ENCODE results near the gene UTRN.

The UTRN gene

DNA sequence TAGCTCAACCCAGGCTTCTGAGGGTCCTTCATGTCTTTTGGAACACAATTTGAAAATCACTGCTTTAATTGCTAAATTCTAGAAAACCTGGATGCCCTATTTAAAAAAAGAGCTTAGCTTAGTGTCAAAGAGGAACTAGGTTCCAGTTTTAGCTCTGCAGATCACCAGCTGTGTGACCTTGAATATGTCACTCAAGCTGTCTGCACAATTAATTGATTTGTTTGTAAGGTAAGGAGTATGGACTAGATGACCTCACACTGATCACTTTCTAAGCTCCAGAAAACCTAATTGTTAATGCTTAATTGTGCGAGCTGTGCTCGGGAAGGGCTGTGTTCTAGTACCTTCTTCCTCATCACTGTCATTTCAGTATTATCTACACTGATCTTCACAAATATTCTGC is 26.2 kb downstream of the UTRN start:
- in situ Hi-C loops (cut with MboI; ENCODE audit: low sequenced_read_pairs), result no loop called here

DNA sequence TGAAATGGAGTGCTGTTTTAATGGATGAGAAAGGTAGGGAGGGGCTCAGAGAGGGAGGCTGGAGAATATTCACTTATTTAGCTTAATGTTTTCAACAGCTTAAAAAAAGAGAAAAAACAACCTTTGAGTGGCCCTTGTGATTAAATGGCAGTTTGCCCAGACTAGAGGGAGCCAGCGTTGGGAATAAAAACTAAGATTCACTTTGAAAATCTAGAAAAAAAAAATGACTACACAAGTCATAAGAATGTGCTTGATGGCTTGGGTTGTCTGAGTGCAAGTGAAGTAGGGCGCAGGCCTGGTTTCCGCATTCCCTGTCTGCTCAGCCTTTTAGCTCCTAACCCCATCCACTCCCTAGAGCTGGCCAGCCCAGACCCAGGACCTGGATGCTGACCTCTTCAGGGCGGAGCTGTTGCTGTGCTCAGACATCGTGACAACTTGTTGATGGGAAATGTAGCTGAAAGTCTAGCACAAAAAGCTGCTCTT is 28.9 kb downstream of the UTRN start:
- in situ Hi-C loops (cut with MboI; ENCODE audit: low sequenced_read_pairs), result no loop called here

DNA sequence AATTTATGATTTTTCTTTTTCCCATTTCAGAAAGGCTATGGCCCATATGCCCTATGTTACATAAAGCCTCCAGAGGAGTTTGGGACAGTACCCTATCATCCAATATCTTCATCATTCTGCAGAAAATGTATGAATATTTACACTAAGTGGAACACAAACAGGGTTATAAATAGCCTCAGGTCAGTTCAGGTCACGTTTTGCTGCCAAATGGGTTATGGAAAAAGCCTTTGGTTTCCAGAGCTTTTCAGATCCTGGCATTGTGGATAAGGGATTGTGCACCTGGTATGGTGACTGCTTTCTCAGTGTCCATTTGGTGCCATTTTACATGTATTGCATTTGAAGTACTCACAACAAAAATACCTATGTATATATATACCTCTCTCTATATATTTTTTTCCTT is 29.4 kb downstream of the UTRN start:
- in situ Hi-C loops (cut with MboI; ENCODE audit: low sequenced_read_pairs), result no loop called here

DNA sequence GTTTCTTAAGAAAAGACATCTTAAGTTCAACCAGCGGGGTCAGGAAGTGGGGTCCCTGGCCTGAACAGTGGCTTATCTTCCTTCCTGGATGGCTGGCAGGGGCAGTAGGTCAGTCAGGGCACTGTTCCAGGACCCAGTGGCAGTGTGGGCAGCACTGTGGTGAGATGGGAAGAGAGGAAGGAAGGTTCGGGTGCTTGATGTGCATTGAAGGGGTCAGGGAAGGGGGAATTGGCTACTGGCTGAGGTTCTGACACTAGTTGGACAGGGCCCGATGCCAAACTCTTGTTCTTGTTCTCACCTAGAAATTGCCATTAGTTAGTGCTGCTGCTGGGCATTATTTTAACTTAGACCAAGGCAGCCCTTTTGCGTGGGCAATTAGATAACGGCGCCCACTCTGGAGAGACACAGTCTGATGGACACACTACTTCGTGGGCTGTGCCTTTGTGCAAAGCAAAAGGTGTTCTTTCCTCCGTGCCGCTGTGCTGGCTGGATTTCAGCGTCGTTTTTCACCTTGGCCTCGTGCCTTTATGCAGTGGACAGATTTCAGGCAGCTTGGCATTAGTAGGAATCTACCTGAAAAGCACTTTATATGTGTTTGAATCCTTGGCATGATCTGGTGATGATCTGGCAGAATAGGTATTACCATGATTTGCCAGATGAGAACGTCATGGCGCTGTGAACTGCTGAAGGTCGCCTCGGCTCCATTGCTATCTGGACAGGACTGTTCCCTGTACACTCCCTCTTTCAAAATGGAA is 30.3 kb downstream of the UTRN start:
- in situ Hi-C loops (cut with MboI; ENCODE audit: low sequenced_read_pairs), result no loop called here

DNA sequence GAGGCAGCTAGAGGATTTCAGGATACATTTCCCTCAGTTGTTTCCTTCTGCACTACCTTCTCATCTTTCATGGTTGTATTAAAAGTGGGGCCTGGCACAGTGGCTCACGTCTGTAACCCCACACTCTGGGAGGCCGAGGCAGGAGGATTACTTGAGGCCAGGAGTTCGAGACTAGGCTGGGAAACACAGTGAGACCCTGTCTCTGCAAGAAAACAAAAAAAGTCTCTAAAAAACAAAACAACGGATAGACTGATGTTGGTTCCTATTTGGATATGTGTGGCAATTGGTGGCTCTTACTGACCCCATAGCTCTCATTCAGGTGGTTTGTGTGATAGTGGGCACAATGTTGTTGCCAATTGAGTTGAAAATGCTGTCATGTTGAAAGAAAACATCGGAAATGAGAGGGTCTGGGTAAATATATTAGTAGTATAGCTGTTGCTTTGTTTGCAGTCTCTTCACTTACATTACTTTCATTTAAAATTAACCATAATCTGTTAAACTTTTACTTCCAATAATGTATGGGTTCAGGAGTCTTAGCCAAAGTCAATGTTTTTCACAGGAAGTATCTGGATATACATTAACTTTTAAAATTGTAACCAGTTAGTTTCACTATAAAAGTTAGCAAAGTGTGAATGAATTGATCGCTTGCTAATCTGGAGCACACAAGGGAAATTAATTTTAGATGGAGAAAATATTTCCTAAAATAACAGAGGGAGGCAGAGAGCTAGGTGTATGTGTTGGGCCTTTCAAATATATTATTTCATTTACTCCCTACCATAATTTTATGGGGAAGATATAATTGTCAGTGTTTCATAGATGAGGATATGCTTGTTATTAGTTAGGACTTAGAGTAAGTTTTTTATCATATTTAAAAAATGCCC is 31.1 kb downstream of the UTRN start:
- in situ Hi-C loops (cut with MboI; ENCODE audit: low sequenced_read_pairs), result no loop called here

DNA sequence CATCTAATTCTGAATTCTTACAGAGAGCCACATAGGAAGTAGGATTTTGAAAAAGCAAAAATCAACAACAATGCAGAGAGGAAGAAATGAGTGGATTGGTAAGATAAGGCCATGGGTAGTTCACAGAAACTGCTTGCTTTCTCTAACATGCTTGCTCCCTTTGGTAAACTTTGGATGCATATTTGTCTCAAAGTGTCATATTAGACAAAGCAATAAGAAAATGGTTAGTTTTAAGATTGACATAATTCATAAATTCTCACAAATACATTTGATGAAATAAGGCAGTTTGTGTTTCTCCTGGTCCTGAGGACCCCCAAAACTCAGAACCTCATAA is 31.7 kb downstream of the UTRN start:
- in situ Hi-C loops (cut with MboI; ENCODE audit: low sequenced_read_pairs), result no loop called here

DNA sequence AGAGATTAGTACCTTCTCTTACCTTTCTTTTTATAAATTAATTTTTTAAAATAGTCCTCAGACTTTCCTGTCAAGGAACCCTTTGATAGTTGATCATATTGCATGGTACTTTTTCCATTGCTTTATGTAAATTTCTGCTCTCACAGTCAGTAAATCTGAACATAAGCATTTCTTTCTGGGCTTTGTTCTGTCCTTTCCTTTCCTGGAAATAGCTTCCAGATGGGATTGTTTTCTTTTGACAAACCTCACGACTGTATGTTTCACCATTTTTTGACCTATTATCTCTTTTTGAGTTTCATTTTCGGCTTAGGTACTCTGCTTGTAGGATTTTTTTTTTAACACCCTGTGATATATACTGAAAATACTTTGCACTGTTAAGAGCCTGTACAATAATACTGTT is 32.6 kb downstream of the UTRN start:
- in situ Hi-C loops (cut with MboI; ENCODE audit: low sequenced_read_pairs), result no loop called here

DNA sequence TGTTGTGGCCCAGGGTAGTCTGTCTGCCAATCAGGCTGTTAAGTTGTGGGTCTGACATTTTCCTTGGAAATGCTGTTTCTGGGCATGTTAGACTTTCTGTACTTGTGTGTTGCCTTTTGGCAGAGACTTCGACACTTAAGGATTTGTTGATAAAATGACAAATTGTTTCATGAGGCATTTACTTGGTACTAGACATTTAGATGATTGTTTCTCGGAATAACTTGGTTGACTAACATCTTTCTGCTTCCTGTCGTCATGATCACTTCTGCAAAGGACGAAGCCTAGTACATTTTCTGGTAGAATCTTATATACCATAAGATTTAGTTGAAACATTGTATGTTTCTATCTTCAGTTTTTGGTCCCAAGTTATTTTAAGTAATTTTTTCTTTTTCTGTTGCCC is 34.1 kb downstream of the UTRN start:
- in situ Hi-C loops (cut with MboI; ENCODE audit: low sequenced_read_pairs), result no loop called here

DNA sequence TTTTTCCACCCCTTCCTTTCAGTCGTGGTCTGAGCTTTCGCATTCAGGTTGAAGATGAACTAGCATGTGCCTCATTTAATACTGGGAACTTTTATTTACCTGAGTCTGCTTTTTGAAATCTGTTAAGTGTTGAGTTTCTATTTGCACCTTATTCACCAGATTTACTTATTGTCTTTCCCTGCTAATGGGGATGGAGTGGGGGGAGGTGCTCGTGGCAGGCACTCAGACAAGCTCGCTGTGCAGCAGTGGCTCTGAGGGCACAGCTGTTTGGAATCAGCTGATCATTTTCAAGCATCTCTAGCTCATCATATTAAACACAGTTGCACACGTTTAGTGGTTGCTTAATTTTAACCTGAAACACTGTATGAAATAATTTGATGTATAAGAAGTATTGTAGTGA is 35.6 kb downstream of the UTRN start:
- in situ Hi-C loops (cut with MboI; ENCODE audit: low sequenced_read_pairs), result no loop called here

DNA sequence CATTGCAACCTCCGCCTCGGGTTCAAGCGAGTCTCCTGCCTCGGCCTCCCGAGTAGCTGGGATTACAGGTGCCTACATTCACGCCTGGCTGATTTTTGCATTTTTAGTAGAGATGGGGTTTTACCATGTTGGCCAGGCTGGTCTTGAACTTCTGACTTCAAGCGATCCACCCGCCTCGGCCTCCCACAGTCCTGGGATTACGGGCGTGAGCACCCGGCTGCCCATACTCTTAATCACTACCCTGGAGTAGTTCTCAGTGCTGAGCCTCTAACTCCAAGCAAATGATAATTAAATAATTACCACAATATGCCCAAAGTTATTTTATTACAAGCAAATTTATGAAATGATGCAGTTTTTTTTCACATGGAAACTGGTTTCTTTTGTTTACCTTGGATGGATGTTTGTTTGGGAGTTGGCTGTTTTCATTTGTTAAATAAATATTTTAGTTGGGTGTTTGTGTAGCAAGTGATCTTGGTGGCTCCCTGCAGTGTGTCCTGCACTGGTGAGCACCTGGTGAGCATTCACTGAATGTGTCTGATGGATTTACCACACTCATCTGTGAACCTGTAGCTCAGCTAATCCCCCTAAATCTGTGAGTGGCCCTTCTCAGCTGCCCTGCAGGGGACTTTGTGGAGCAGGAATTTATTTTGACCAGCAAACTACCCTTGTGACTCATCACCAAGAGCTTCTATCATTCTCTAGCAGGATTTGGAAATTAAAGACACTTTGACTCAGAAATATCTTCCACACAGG is 36.9 kb downstream of the UTRN start:
- in situ Hi-C loops (cut with MboI; ENCODE audit: low sequenced_read_pairs), result no loop called here

DNA sequence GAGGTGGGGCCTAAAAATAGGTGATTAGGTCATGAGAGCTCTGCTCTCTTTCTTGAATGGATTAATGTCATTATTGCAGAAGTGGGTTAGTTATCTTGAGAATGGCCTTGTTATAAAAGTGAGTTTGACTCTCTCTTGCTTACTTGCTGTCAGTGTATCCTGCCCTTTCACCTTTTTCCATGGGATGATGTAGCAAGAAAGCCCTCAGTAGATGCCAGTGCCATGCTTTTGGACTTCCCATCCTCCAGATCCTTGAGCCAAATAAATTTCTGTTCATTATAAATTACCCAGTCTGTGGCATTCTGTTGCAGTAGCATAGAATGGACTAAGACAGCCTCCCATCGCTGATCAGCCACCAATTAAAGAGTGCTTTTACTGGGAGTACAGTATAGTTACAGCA is 40.1 kb downstream of the UTRN start:
- in situ Hi-C loops (cut with MboI; ENCODE audit: low sequenced_read_pairs), result no loop called here

DNA sequence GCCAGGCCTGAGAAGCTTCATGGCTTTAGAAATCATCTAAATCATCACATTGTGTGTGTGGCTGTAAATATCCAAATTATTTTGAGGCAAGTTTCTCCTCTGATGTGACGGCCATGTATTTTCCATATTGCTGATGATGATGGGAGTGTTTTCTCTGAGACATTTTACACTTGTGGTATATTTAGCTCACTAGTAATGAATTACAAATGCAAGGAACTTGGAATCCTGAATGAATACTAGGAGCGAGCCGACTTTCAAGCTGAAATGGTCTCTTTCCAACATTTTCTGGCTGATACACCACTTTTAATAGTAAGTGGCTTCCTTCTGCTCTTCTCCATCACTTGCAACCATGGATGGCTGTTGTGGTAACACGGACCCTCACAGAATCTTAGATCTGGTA is 41.3 kb downstream of the UTRN start:
- in situ Hi-C loops (cut with MboI; ENCODE audit: low sequenced_read_pairs), result no loop called here

DNA sequence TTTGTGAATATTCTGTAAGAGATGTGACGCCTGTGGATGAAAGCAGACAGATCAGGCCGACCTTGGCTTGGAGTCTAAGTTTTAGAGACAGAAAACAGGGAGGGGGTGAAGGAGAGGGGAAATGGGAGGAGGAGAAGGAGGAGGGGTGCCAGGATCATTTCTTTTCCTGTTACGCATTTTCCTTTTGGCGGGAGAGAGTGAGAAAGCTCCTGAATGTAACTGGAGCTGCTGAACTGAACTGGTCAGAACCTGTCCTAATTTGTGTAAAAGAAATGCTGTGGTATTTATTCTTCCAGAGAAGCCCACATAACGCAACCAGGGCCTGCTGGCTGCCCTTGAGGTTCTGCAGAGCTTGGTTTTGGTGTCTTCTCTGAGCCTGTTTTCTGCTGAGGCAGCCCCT is 41.9 kb downstream of the UTRN start:
- in situ Hi-C loops (cut with MboI; ENCODE audit: low sequenced_read_pairs), result no loop called here

DNA sequence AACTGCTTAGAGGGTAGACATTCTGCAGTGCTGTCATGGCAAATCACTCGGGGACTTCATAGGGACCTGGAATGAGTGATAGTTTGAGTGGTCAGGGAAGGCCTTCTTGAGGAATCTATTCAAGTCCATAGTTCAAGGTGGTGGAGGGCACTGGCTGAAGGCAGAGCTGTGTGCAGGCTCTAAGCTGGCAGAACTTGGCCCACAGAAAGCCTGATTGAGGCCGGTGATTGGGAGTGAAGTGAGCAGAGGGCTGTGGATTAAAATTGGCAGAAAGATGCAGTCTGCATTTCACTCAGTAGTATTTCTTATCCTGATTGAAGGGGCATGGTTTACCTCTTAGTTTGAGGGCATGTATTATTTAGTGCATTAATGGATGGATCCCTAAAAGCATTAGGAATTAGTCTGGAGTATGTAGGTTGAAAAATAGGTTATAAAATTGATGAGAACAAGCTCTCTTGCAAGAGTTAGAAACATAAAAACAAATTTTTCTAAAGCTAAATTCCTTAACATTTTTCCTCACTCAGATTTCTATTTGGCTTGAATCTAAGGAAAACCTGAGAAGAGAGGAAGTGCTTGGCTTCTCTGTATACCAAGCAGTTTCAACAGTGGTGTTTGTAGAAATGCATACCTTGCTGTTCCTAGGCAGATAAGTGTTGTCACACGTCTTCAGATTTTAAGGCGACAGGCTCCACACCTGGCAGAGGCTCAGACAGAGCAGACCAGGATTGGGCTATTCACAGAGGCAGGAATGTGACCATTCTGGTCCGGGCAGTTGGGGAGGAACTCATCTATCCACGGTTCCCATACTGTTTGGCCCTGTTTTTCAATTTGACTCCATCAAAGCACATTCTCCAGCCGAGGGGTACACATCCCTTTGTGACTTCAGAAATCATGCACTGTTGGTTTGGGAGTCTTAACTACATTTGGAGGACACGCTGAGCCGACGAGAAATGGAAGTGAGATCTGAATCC is 45.2 kb downstream of the UTRN start:
- in situ Hi-C loops (cut with MboI; ENCODE audit: low sequenced_read_pairs), result no loop called here

DNA sequence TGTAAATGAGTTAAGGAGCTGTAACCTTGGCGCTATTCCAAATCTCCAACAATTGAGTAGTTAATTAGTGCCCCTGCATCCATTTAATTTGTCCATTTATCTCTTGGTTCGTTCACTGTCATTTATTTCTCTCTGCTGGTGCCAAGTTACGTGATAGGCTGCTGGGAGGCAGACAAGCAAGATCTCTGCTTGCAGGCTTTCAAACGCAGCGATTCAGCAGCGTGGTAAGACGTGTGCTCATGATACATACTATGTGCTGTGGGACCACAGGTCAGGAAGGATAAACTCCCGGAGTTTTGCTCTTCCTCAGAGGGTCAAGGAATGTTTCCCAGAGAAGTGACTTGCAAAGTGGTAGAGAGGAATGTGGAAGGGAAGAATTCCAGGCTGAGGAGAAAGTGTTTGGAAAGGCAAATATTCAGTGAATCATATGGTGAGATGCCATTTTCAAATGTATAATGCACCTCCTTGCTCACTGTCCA is 46.4 kb downstream of the UTRN start:
- in situ Hi-C loops (cut with MboI; ENCODE audit: low sequenced_read_pairs), result no loop called here

DNA sequence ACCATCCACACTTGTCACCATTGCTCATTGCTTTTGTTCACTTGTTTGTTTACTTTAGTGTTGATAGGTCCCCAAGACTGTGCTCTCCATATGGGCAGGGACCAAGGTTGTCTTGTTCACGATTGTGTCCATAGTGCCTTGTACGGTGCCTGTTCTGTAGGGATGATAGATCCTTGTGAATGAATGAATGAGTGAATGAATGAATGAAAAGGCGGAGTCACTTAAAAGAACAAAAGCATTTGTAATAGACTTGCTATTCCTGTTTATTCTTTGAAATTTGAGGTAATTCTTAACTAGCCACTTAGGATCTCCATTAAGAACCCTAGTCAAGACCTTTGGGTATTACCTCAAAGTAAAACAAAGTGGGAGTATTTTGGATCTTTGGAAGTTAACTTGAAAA is 47.0 kb downstream of the UTRN start:
- in situ Hi-C loops (cut with MboI; ENCODE audit: low sequenced_read_pairs), result no loop called here

DNA sequence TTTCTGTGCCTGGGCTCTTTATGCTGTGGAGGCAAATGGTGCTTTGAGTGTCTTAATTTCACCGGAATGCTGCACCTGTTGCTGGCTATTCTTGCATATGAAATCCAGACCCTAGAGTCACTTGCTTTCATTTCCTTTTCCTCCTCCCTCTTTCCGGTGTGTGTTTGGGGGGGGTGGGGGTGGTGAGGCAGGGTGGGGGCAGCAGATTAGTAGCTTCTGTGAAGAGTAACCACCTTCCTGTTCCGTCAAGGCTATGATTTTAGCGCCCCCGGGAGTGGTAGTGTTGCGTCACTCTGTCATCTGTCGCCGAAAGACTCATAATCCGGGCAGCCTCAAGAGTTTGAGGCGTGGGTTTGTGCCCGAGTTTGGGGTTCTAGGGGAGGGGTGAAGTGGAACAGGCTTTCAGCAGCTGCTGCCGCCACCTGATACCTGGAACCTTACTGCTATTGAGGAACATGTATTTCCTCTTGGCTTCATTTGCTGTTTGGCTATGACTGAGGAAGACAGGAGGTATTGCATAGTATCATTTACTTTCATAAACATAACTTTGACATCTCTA is 49.1 kb downstream of the UTRN start:
- in situ Hi-C loops (cut with MboI; ENCODE audit: low sequenced_read_pairs), result no loop called here
